NT2/D1 (cell line): ENCODE results near the gene LITAFD.

Experiments
- YY1 ChIP-seq: IDR thresholded peaks from 2 replicates; pipeline ENCODE4 v1.6.1; 2011; ENCODE audit not compliant: insufficient read length, insufficient read depth
- ZNF274 ChIP-seq: IDR thresholded peaks from 2 replicates; pipeline ENCODE4 v1.6.1; 2011; ENCODE audit warnings: mild to moderate bottlenecking, low read depth, low read length

DNA sequence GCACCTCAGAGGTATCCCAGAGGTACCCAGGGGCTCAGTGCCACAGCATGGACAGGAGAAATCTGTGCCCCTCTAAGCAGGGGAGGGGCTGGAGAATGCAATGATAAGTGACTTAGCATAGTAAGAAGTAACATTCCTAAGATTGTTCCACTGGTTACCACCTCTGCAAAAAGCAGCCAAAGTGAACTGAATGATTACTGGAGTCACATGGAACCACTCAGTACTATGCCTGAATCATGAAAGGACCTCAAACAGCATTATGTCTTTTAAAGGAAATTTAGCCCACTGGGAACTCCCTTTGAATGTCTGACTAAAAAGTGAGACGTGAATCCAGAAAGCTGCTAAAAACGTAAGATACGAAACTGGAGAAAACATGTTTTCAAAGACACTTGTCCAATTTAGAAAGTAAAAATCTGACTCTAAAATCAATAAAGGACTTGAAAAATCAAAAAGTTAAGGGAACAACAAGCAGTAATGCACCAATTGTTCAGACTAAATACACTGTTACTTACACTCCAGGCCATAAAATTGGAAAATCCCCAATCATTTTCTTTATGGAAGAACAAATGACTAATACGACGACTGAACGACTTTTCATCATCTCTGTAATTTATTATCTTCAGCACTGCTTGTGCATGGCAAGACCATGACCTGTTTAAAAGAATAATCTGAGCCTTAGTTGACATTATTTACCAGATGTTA is 38.6 kb downstream of the LITAFD start:
- TF ChIP-seq ZNF274 (no peak), YY1 (no peak)
